ENCODE results near the gene TIMMDC1.
"Not testable (repeated sequence)": the region's sequence is repeated elsewhere in the genome, so short reads cannot be mapped to it uniquely, and the experiment has no call there.

The TIMMDC1 gene

GRCh38 chr3:119555929-119556328 lies 57.6 kb downstream of the TIMMDC1 start:
- no peak overlapping the region for H3K27ac ChIP-seq (ENCODE audit: low read depth, low read length)
- no peaks in the 10 kb centered on the region for H3K27me3 ChIP-seq (ENCODE audit: control insufficient read depth, insufficient read depth, low read length)
- no peaks in the 10 kb centered on the region for H3K4me1 ChIP-seq (ENCODE audit: control insufficient read depth, insufficient read depth, low read length)
- no peak overlapping the region for H3K4me3 ChIP-seq (ENCODE audit: low read depth, low read length)
- no peaks in the 10 kb centered on the region for H3K9me3 ChIP-seq (ENCODE audit: control insufficient read depth, insufficient read depth, low read depth, low read length)
- H3K9ac ChIP-seq (ENCODE audit: low read length): no peak overlapping the region
- H3K36me3 ChIP-seq (ENCODE audit: control insufficient read depth, insufficient read depth, low read length): no peaks in the 10 kb centered on the region

GRCh38 chr3:119557192-119557876 lies 59.0 kb downstream of the TIMMDC1 start:
- H3K4me1 ChIP-seq (ENCODE audit: control insufficient read depth, insufficient read depth, low read length): 0 out of 2 replicates have a peak, but pooled peaks cover under 1% of the 10 kb centered on the region
- H3K9ac ChIP-seq (ENCODE audit: low read length): no peak overlapping the region
- no peaks in the 10 kb centered on the region for H3K27me3 ChIP-seq (ENCODE audit: control insufficient read depth, insufficient read depth, low read length)
- no peaks in the 10 kb centered on the region for H3K9me3 ChIP-seq (ENCODE audit: control insufficient read depth, insufficient read depth, low read depth, low read length)
- no peak overlapping the region for H3K4me3 ChIP-seq (ENCODE audit: low read depth, low read length)
- H3K27ac ChIP-seq (ENCODE audit: low read depth, low read length): no peak overlapping the region
- no peaks in the 10 kb centered on the region for H3K36me3 ChIP-seq (ENCODE audit: control insufficient read depth, insufficient read depth, low read length)

- H3K36me3 ChIP-seq (ENCODE audit: control insufficient read depth, insufficient read depth, low read length): no peaks in the 10 kb centered on the region
- no peak overlapping the region for H3K9ac ChIP-seq (ENCODE audit: low read length)
- H3K9me3 ChIP-seq (ENCODE audit: control insufficient read depth, insufficient read depth, low read depth, low read length): no peaks in the 10 kb centered on the region
- no peak overlapping the region for H3K4me3 ChIP-seq (ENCODE audit: low read depth, low read length)
- 0 out of 2 replicates have a peak, but pooled peaks cover 5% of the 10 kb centered on the region for H3K4me1 ChIP-seq (ENCODE audit: control insufficient read depth, insufficient read depth, low read length)
- no peaks in the 10 kb centered on the region for H3K27me3 ChIP-seq (ENCODE audit: control insufficient read depth, insufficient read depth, low read length)
- H3K27ac ChIP-seq (ENCODE audit: low read depth, low read length): no peak overlapping the region
These were observed 59.5 kb downstream of the TIMMDC1 start for GRCh38 chr3:119557877-119558269.

- H3K27ac ChIP-seq (ENCODE audit: low read depth, low read length): no peak overlapping the region
- H3K9me3 ChIP-seq (ENCODE audit: control insufficient read depth, insufficient read depth, low read depth, low read length): no peaks in the 10 kb centered on the region
- no peaks in the 10 kb centered on the region for H3K36me3 ChIP-seq (ENCODE audit: control insufficient read depth, insufficient read depth, low read length)
- no peak overlapping the region for H3K4me3 ChIP-seq (ENCODE audit: low read depth, low read length)
- no peak overlapping the region for H3K9ac ChIP-seq (ENCODE audit: low read length)
- H3K4me1 ChIP-seq (ENCODE audit: control insufficient read depth, insufficient read depth, low read length): 0 out of 2 replicates have a peak, but pooled peaks cover 5% of the 10 kb centered on the region
- H3K27me3 ChIP-seq (ENCODE audit: control insufficient read depth, insufficient read depth, low read length): no peaks in the 10 kb centered on the region
These were observed 60.4 kb downstream of the TIMMDC1 start for GRCh38 chr3:119558626-119559317.

- no peaks in the 10 kb centered on the region for H3K9me3 ChIP-seq (ENCODE audit: control insufficient read depth, insufficient read depth, low read depth, low read length)
- H3K27ac ChIP-seq (ENCODE audit: low read depth, low read length): no peak within 1 kb of the TSS
- H3K27me3 ChIP-seq (ENCODE audit: control insufficient read depth, insufficient read depth, low read length): no peaks in the 10 kb centered on the region
- 0 out of 2 replicates have a peak, but pooled peaks cover 5% of the 10 kb centered on the region for H3K4me1 ChIP-seq (ENCODE audit: control insufficient read depth, insufficient read depth, low read length)
- H3K4me3 ChIP-seq (ENCODE audit: low read depth, low read length): no peak within 1 kb of the TSS
- no peaks in the 10 kb centered on the region for H3K36me3 ChIP-seq (ENCODE audit: control insufficient read depth, insufficient read depth, low read length)
- H3K9ac ChIP-seq (ENCODE audit: low read length): no peak within 1 kb of the TSS
These were observed 61.2 kb downstream of the TIMMDC1 start, which contains the start of gene CD80 for GRCh38 chr3:119559441-119559963. Gene CD80 (minus strand): TSS chr3:119559614. CDS start chr3:119557728, 1,886 bp downstream.

- Histone ChIP-seq H3K4me3 (ENCODE audit: low read depth, low read length) (no peak overlapping the region), H3K9ac (ENCODE audit: low read length) (no peak overlapping the region), H3K27ac (ENCODE audit: low read depth, low read length) (no peak overlapping the region), H3K27me3 (ENCODE audit: control insufficient read depth, insufficient read depth, low read length) (no peaks in the 10 kb centered on the region), H3K4me1 (ENCODE audit: control insufficient read depth, insufficient read depth, low read length) (0 out of 2 replicates have a peak, but pooled peaks cover 5% of the 10 kb centered on the region), H3K9me3 (ENCODE audit: control insufficient read depth, insufficient read depth, low read depth, low read length) (no peaks in the 10 kb centered on the region), H3K36me3 (ENCODE audit: control insufficient read depth, insufficient read depth, low read length) (no peaks in the 10 kb centered on the region)
These were observed 61.8 kb downstream of the TIMMDC1 start for GRCh38 chr3:119560160-119560559.

GRCh38 chr3:119562307-119562961 lies 64.1 kb downstream of the TIMMDC1 start:
- 0 out of 2 replicates have a peak, but pooled peaks cover 5% of the 10 kb centered on the region for H3K4me1 ChIP-seq (ENCODE audit: control insufficient read depth, insufficient read depth, low read length)
- no peaks in the 10 kb centered on the region for H3K27me3 ChIP-seq (ENCODE audit: control insufficient read depth, insufficient read depth, low read length)
- no peak overlapping the region for H3K27ac ChIP-seq (ENCODE audit: low read depth, low read length)
- H3K9me3 ChIP-seq (ENCODE audit: control insufficient read depth, insufficient read depth, low read depth, low read length): no peaks in the 10 kb centered on the region
- H3K4me3 ChIP-seq (ENCODE audit: low read depth, low read length): no peak overlapping the region
- no peak overlapping the region for H3K9ac ChIP-seq (ENCODE audit: low read length)
- no peaks in the 10 kb centered on the region for H3K36me3 ChIP-seq (ENCODE audit: control insufficient read depth, insufficient read depth, low read length)

GRCh38 chr3:119563334-119563733 lies 65.0 kb downstream of the TIMMDC1 start:
- not testable (repeated sequence) for H3K36me3 ChIP-seq (ENCODE audit: control insufficient read depth, insufficient read depth, low read length); H3K27ac ChIP-seq (ENCODE audit: low read depth, low read length); H3K9ac ChIP-seq (ENCODE audit: low read length); H3K4me3 ChIP-seq (ENCODE audit: low read depth, low read length); H3K9me3 ChIP-seq (ENCODE audit: control insufficient read depth, insufficient read depth, low read depth, low read length); H3K4me1 ChIP-seq (ENCODE audit: control insufficient read depth, insufficient read depth, low read length); H3K27me3 ChIP-seq (ENCODE audit: control insufficient read depth, insufficient read depth, low read length)

- no peaks in the 10 kb centered on the region for H3K36me3 ChIP-seq (ENCODE audit: control insufficient read depth, insufficient read depth, low read length)
- H3K27ac ChIP-seq (ENCODE audit: low read depth, low read length): no peak overlapping the region
- no peaks in the 10 kb centered on the region for H3K27me3 ChIP-seq (ENCODE audit: control insufficient read depth, insufficient read depth, low read length)
- H3K9ac ChIP-seq (ENCODE audit: low read length): no peak overlapping the region
- H3K9me3 ChIP-seq (ENCODE audit: control insufficient read depth, insufficient read depth, low read depth, low read length): no peaks in the 10 kb centered on the region
- H3K4me3 ChIP-seq (ENCODE audit: low read depth, low read length): no peak overlapping the region
- no peaks in the 10 kb centered on the region for H3K4me1 ChIP-seq (ENCODE audit: control insufficient read depth, insufficient read depth, low read length)
These were observed 70.8 kb downstream of the TIMMDC1 start for GRCh38 chr3:119569156-119569555.

- H3K36me3 ChIP-seq (ENCODE audit: control insufficient read depth, insufficient read depth, low read length): no peaks in the 10 kb centered on the region
- H3K9me3 ChIP-seq (ENCODE audit: control insufficient read depth, insufficient read depth, low read depth, low read length): no peaks in the 10 kb centered on the region
- no peaks in the 10 kb centered on the region for H3K4me1 ChIP-seq (ENCODE audit: control insufficient read depth, insufficient read depth, low read length)
- no peak overlapping the region for H3K27ac ChIP-seq (ENCODE audit: low read depth, low read length)
- H3K9ac ChIP-seq (ENCODE audit: low read length): no peak overlapping the region
- H3K27me3 ChIP-seq (ENCODE audit: control insufficient read depth, insufficient read depth, low read length): no peaks in the 10 kb centered on the region
- H3K4me3 ChIP-seq (ENCODE audit: low read depth, low read length): no peak overlapping the region
These were observed 71.9 kb downstream of the TIMMDC1 start for GRCh38 chr3:119570229-119570628.

- Histone ChIP-seq H3K9ac (ENCODE audit: low read length) (no peak overlapping the region), H3K27me3 (ENCODE audit: control insufficient read depth, insufficient read depth, low read length) (no peaks in the 10 kb centered on the region), H3K36me3 (ENCODE audit: control insufficient read depth, insufficient read depth, low read length) (no peaks in the 10 kb centered on the region), H3K9me3 (ENCODE audit: control insufficient read depth, insufficient read depth, low read depth, low read length) (no peaks in the 10 kb centered on the region), H3K4me1 (ENCODE audit: control insufficient read depth, insufficient read depth, low read length) (no peaks in the 10 kb centered on the region), H3K27ac (ENCODE audit: low read depth, low read length) (no peak overlapping the region), H3K4me3 (ENCODE audit: low read depth, low read length) (no peak overlapping the region)
These were observed 72.9 kb downstream of the TIMMDC1 start for GRCh38 chr3:119571230-119571629.
